Measurements from ENCODE around the gene SGK1.

SGK1 gene

DNA sequence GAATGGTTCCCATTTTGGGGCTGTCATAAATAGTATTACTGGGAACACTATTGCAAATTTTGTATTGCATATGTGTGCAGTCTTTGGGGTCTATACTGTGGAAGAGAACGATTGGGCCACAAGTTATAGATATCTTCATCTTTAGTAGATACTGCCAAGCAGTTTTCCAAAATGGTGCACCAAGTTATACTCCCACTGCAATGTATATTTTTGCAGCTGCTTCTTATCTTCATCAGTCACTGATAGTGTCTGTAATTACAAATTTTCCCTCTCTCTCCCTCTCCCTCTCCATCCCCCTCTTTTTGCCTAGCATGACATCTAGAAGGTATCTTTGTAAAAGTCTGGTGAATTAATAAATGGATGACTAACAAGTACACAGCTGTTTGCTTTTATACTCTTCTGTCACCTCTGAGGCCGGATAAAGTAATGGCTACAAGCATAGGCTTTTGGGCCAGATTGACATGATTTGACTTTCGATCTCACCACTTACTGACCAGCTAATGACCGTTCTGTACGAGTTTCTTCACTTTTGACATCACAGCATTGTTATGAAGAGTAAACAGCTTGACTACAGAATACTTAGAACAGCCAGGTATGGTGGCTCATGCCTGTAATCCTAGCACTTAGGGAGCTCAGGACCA lies 152.2 kb downstream of the SGK1 start:
- DNase-seq, result no peak

GRCh38 chr6:134164300-134164699 lies 153.6 kb downstream of the SGK1 start:
- DNase-seq, result no peak

- DNase-seq, result no peak
Measured at GRCh38 chr6:134162932-134163331, 155.0 kb downstream of the SGK1 start.

DNA sequence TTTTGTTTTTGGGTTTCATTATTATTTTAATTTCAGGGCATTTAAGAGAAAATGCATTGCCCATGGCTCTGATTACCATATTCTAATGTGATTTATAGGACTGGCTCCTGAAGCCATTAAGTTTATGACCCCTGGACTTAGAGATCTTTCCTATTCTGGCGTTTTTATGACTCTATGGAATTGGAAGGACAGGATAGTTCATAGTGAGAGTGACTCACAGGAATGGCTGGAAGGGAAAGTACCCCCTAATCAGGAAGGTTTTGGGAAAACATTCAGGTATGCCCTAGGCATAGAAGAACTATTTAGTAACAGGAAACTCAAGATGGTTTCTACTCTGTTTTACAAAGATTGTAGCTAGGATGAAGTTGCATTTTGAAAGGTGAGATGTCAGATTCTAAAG lies 156.9 kb downstream of the SGK1 start:
- DNase-seq, result no peak

GRCh38 chr6:134152767-134153485 lies 165.0 kb downstream of the SGK1 start:
- DNase-seq, result no peak

- DNase-seq, result no peak
Measured at GRCh38 chr6:134148566-134148965, 169.3 kb downstream of the SGK1 start.

- no peak for DNase-seq
Measured at GRCh38 chr6:134147034-134147533, 170.8 kb downstream of the SGK1 start.

DNA sequence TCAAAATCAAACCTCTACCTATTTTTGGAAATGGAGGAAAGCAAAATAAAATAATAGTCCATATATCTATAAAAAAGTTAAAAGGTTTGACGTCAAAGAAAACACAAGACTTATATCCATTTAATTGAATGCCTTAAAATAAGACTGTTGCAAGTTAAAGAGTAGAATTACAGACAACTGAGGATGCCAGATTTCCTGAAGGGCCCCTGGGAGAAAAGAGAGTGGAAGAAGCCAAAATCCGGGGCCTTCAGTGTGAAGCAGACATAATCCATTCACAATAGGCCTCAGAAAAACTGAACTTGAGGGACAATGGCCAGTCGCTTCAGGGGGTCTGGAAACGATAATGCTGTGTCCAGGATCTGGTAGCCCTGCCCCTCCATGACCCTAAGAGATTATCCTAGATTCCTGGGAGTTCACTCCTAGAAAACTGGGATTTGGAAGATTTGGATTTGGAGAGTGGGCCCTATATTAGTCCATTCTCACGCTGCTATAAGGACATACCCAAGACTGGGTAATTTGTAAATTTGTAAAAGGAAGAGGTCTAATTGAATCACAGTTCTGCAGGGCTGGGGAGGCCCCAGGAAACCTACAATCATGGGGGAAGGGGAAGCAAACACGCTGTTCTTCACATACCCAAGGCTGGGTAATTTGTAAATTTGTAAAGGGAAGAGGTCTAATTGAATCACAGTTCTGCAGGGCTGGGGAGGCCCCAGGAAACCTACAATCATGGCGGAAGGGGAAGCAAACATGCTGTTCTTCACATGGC lies 171.5 kb downstream of the SGK1 start:
- no peak for DNase-seq

- peak; percentile 2 for DNase-seq
Measured at GRCh38 chr6:134145786-134146185, 172.1 kb downstream of the SGK1 start.

DNA sequence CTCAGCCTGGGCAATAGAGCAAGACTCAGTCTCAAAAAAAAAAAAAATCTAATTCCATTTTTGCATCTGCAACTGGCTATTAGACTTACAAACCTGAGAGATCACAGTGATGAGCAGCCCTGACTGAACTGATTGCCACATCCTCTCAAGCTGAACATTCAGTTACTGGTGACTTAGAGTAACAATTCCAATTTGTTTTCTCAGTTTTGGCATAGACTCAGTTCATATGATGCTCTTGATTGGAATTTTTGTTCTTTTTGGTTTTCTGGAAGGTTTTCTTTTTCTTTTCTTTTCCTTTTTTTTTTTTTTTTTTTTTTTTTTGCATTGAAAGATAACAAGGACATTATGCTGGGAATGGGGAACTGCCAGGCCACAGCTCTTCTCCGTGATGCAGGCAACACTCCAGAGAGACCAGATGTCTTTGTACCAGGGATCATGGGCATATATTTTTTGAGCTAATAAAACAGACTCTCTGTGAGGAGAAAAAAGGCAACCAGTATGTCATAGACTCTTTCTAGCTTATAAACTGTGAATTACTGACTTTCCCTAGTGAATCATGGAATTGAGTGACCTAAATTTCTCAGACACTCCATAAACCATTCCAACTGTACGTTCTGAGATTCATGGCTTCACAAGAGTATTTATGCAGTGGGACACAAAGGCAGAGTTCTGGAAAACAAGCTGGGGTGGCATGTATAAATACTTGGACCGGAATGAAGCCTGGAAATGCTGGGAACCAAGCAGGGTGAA lies 179.5 kb downstream of the SGK1 start:
- no peak for DNase-seq

DNA sequence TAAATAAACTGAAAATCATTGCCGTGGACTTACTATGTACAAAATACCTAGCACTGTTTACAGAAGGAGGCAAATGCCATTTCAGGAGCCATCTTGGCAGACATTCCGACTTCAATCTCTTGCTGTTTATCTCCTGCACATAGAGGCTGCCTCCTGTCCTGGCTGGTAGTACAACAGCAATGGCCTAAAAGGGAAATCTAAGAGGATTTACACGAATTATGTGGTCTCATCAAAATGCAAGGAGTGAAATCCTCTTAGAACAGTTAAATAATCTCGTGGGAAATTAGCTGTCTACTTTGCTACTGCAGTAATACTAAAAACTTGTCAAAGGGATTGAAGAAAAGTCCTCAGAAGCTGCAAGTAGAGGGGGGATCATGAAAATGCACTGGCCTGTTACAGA lies 183.3 kb downstream of the SGK1 start:
- DNase-seq, result no peak

DNA sequence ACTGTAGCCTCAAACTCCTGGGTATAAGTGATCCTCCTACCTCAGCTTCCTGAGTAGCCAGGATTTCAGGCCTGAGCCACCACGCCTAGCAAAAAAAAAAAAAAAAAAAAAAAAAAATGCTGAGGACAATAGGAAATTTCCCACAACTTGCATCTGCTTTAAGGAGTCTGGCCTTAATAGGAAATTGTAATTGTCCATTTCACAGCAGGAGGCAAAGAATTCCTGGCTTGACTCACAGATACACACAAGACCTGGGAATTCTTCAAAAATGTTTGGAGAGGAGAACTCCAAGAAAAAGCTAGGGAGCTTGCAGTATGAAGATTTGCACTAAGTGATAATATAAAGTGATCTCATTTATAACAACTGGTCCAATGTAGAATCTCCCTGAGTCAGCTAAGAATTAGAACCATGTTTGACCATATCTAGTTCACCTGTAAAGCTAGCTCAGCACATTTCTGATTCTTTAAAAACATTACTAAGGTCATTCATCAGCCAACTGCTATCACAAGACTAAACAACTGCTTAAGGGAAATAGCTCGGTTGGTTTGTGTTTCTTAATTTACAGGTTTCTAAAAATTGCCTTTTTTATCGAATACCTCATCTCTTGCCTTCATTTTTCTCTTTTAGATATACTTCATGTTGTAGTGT lies 185.3 kb downstream of the SGK1 start:
- DNase-seq, result no peak

GRCh38 chr6:134131530-134132139 lies 186.3 kb downstream of the SGK1 start:
- no peak for DNase-seq

DNA sequence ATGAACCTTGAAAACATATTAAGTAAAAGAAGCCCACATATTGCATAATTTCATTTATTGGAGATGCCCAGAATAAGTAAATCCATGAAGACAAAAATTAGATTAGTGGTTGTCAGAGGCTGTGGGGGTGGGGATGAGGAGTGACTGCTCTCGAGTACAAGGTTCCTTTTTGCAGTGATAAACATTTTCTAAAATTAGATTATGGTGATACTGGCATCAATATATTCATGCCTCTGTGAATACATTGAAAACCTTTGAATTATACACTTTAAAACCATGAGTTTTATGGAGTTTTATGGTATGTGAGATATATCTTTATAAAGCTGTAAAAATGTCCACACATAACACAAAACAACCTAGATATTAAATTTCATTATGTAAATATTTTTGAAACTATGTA lies 189.8 kb downstream of the SGK1 start:
- no peak for DNase-seq

GRCh38 chr6:134123666-134124208 lies 194.2 kb downstream of the SGK1 start:
- DNase-seq, result peak; percentile 49

GRCh38 chr6:134122775-134123174 lies 195.1 kb downstream of the SGK1 start:
- no peak for DNase-seq

DNA sequence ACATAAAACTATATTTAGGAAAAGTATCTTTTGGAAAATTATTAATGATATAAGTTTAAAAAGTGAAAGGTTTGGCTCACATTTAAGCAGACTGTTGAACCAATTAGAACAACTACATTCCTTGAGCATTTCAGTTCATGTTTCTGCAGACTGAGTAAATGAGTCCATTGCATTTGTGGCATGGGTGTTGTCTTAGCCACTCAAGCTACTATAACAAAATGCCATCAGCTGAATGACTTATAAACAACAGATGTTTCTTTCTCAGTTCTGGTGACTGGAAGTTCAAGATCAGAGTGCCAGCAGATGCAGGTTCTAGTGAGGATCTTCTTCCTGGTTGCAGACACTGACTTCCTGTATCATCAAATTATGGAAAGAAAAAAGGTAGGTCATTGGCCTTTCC lies 198.4 kb downstream of the SGK1 start:
- DNase-seq, result no peak
